Ovary (tissue), 9 donors: ENCODE results near the gene LAMC1. TPM values are rescaled to one million over a fixed set of nuclear protein-coding genes. Genes with fewer than 3 reads are reported as not detected.

Experiments used
- DNase-seq, 5 donors: peaks; one replicate each; pipeline ENCODE4 v3.0.0-alpha.2; 2019 to 2020
- H3K27ac ChIP-seq, 2 donors: fragments of 200-600 bp; one replicate each; pipeline versions ENCODE4 v1.5.1 to v1.8.0; 2019 to 2022
- H3K27me3 ChIP-seq: fragments of 200-600 bp; one replicate; pipeline ENCODE4 v1.8.0; 2022
- H3K36me3 ChIP-seq: fragments of 200-600 bp; sonication (generic); one replicate; pipeline ENCODE4 v1.5.1; 2019
- H3K4me1 ChIP-seq: one replicate; pipeline ENCODE4 v1.8.1; 2013; ENCODE audit warnings: mild to moderate bottlenecking, moderate library complexity; ENCODE audit not compliant: insufficient read depth
- H3K4me3 ChIP-seq: fragments of 200-600 bp; sonication (generic); one replicate; pipeline ENCODE4 v1.5.1; 2017
- H3K9me3 ChIP-seq, 2 donors: fragments of 200-600 bp in 1 of 2; sonication (generic) in 1 of 2; one replicate each; pipeline versions ENCODE4 v1.5.1 to v1.8.1; 2013 to 2019; ENCODE audit warnings: mild to moderate bottlenecking in 1 of 2, moderate library complexity in 1 of 2
- EP300 ChIP-seq: sonication (generic); formaldehyde crosslinking; IDR thresholded peaks from one replicate; pipeline ENCODE4 v1.6.1; 2017; ENCODE audit warnings: antibody characterized with exemption
- POLR2A ChIP-seq: fragments of 450-650 bp; IDR thresholded peaks from one replicate; pipeline ENCODE4 v1.6.1; 2017; ENCODE audit warnings: antibody characterized with exemption, mild to moderate bottlenecking, moderate library complexity
- WGBS, 3 donors: extraction: QIAGEN DNeasy Blood & Tissue Kit in 1 of 3; methylation state at CpG; one replicate each; pipeline versions ENCODE4 v1.1.5 to v1.1.7; 2013 to 2017; 5-methylcytosine and 5-hydroxymethylcytosine counted together
- intact Hi-C, 4 donors: fragments of 100-400 bp; cut with DNase I; formaldehyde crosslinking; loops; one replicate each; pipeline versions ENCODE4 v1.11.0 to v1.15.1; 2022 to 2023
- polyA plus RNA-seq, 2 donors: library from polyadenylated mRNA; stranded (reverse); fragments of 200-250 nt in 1 of 2; fragments of 350-450 nt in 1 of 2; fragmentation: Illumina TruSeq in 1 of 2; extraction: RNeasy Lipid Tissue Mini Kit (QIAGEN cat#74804) in 1 of 2; gene quantifications; one replicate each; pipeline ENCODE4 v1.2.3, GENCODE V29; 2013 to 2014
- total RNA-seq, 7 donors: library from RNA; depleted of rRNA in 2 of 7; stranded (reverse); fragments of >200 nt in 2 of 7; fragmentation: NEBNext Ultra II Directional in 3 of 7; extraction: Animal tissue kit (Norgen Biotek cat#: 25700) in 3 of 7; gene quantifications; one replicate each; pipeline versions ENCODE4 v1.1.0 to v1.2.4, GENCODE V29; 2016 to 2023
- TF ChIP-seq, protein P1 (sequence below), 3 donors: fragments of 450-650 bp in 2 of 3; fragments of 200-600 bp in 1 of 3; IDR thresholded peaks; one replicate each; pipeline versions ENCODE4 v1.5.1 to v1.8.0; 2016 to 2022; ENCODE audit warnings: antibody characterized with exemption in 3 of 3, mild to moderate bottlenecking in 1 of 3
- donor health status: DM: no; HTN: no; CAD: no; lungs with moderate emphysema.
- donor health status: DM: no; HTN: no; CAD: no.
- donor health status: Bipolar disorder and iron deficiency.
- donor health status: DM: yes; HTN: yes; CAD: no.
- donor health status: DM: no; HTN: no; CAD: no.
- donor health status: DM: yes; HTN: yes; CAD: no.

Gene LAMC1
- total and polyA plus RNA-seq, 9 donors, result 51.3 to 205 (median 85.2) TPM

DNA sequence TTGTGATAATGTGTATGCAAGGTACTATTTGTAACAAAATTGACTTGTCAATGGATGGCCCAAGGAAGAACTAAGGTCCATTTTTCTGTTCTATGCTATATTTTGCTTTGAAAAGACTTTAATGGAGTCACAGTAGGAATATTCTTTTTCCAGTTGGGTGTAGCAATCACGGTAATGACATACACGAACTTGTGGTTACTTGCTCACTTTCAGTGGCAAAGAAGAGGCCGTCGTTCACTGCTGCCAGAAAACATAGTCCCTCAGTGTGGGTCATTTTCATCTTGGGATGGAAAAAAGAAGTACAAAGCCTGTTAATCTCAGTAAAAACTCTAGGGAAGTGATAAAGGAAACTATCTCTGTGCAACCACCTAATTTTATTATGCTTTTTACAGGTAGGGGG, 115.1 kb downstream of the LAMC1 start:
- no peak for DNase-seq
- 78 to 81% (median 80%) methylated on average over 4 of the region's 4 CpGs for WGBS, 3 donors
- Histone ChIP-seq H3K27me3 (no peaks in the 10 kb centered on the region), H3K36me3 (no peaks in the 10 kb centered on the region), H3K27ac (no peak overlapping the region), H3K4me1 (peaks cover 3% of the 10 kb centered on the region), H3K4me3 (no peak overlapping the region), H3K9me3 (no peaks in the 10 kb centered on the region)
- TF ChIP-seq, protein P1, sequence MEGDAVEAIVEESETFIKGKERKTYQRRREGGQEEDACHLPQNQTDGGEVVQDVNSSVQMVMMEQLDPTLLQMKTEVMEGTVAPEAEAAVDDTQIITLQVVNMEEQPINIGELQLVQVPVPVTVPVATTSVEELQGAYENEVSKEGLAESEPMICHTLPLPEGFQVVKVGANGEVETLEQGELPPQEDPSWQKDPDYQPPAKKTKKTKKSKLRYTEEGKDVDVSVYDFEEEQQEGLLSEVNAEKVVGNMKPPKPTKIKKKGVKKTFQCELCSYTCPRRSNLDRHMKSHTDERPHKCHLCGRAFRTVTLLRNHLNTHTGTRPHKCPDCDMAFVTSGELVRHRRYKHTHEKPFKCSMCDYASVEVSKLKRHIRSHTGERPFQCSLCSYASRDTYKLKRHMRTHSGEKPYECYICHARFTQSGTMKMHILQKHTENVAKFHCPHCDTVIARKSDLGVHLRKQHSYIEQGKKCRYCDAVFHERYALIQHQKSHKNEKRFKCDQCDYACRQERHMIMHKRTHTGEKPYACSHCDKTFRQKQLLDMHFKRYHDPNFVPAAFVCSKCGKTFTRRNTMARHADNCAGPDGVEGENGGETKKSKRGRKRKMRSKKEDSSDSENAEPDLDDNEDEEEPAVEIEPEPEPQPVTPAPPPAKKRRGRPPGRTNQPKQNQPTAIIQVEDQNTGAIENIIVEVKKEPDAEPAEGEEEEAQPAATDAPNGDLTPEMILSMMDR (IDR thresholded peaks at IDR 0.05), result no peak
- TF ChIP-seq EP300 (no peak), POLR2A (no peak)
- intact Hi-C loops, result no loop called here

DNA sequence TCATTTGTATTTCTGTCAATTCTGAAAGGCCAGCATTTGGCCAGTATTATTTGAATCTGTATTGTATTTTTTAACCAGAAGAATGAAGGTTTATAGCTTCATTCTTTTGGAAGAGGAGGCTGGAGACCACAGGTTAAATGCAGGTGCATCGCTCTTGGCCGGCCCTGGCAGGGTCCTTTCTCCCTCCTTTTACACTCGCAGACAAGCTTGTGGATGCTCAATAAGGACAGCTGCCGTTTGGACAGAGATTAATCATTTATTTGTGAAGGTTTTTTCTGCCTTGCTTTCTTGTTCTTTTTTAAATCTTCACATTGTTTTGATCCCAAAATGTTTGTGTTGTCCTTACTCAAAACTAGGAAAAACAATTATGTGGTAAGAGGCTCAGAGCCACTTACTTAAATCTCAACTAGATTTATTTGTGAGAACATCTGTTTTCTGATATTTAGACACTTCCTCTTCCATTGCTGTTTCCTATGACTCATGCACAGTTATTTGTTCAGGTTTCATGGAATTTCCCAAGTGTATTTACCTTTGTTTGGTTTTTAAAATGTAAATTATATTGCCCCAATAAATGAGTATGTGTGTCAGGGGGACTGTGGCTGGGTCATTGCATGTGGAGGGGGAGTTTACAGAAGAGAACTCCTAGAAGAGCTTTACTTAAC, 116.2 kb downstream of the LAMC1 start:
- WGBS, 3 donors, result 39 to 51% (median 41%) methylated on average over 4 of the region's 4 CpGs
- Histone ChIP-seq H3K9me3 (no peaks in the 10 kb centered on the region), H3K27ac (no peak overlapping the region), H3K4me1 (peaks cover 3% of the 10 kb centered on the region), H3K36me3 (no peaks in the 10 kb centered on the region), H3K27me3 (no peaks in the 10 kb centered on the region), H3K4me3 (no peak overlapping the region)
- intact Hi-C loops, result no loop called here
- TF ChIP-seq EP300 (no peak), POLR2A (no peak)
- TF ChIP-seq, protein P1 (IDR thresholded peaks at IDR 0.05), result no peak
- no peak for DNase-seq

DNA sequence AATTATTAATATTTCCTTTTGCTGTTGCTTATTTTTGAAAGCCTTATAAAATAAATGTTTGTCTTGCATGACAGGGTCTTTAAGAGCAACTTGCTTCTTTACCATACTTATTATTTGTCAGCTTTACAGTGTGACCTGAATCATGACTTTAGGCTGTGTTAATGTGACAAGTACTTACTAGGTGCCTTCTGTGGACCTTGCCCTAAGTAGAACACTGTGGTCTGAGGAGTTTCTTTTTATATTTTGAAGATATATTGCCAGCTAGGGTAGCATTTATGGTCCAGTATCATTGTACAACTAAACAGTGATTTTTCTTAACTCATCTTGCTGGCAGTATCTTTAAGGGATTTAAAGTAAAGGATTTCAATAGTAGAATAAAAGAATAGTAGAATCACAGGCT, 117.4 kb downstream of the LAMC1 start:
- intact Hi-C loops, result no loop called here
- DNase-seq, result no peak
- TF ChIP-seq, protein P1 (IDR thresholded peaks at IDR 0.05), result no peak
- no peak for TF ChIP-seq EP300
- H3K4me1 ChIP-seq, result peaks cover 3% of the 10 kb centered on the region
- H3K36me3 ChIP-seq, result no peaks in the 10 kb centered on the region
- H3K27me3 ChIP-seq, result no peaks in the 10 kb centered on the region
- H3K4me3 ChIP-seq, result no peak overlapping the region
- H3K9me3 ChIP-seq, result no peaks in the 10 kb centered on the region
- H3K27ac ChIP-seq, result no peak overlapping the region

DNA sequence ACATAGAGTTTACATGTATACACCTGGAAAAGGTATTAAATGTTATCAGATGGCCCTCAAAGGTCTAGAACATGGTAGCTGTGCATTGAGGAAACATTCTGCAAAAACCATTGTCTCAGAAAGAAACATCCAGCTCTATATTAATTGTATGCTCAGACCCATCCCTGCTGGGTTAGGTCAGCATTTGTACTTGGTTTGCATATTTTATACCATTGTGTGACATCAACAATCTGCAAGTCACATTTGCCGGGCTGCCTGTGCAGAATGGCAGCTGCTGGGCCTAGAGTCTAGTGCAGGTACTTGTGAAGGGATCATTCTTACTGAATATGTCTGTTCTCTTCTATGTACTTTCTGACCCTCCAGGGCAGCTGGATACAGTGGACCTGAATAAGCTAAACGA, 119.0 kb downstream of the LAMC1 start:
- DNase-seq, result no peak
- Histone ChIP-seq H3K4me3 (no peak overlapping the region), H3K27ac (no peak overlapping the region), H3K36me3 (no peaks in the 10 kb centered on the region), H3K27me3 (no peaks in the 10 kb centered on the region), H3K9me3 (no peaks in the 10 kb centered on the region), H3K4me1 (peaks cover 3% of the 10 kb centered on the region)
- 39 to 60% (median 42%) methylated on average over 2 of the region's 2 CpGs for WGBS, 3 donors
- intact Hi-C loops, result no loop called here
- no peak for TF ChIP-seq EP300
- TF ChIP-seq, protein P1 (IDR thresholded peaks at IDR 0.05), result no peak
- no peak for TF ChIP-seq POLR2A
